ENCODE results near the gene CUTA.
"Not testable (repeated sequence)": the region's sequence is repeated elsewhere in the genome, so short reads cannot be mapped to it uniquely, and the experiment has no call there.

CUTA gene

GRCh38 chr6:33372526-33373123 lies 45.3 kb downstream of the CUTA start:
- no peak overlapping the region for H3K27ac ChIP-seq (ENCODE audit: low read length)

GRCh38 chr6:33371901-33372300 lies 46.0 kb downstream of the CUTA start:
- H3K9me3 ChIP-seq (ENCODE audit: control insufficient read depth in 1 of 2, low read length in 2 of 2); H3K36me3 ChIP-seq (ENCODE audit: control insufficient read depth in 1 of 2, insufficient read depth in 2 of 2, low read length in 2 of 2); H3K4me3 ChIP-seq (ENCODE audit: low read depth in 1 of 2, low read length in 2 of 2); H3K27me3 ChIP-seq (ENCODE audit: low read depth, low read length); H3K27ac ChIP-seq (ENCODE audit: low read length): not testable (repeated sequence)
- peaks cover 0 to 20% of the 10 kb centered on the region in 2 donors for H3K4me1 ChIP-seq (ENCODE audit: control insufficient read depth in 1 of 2, insufficient read depth in 2 of 2, low read length in 2 of 2)

More at GRCh38 chr6:33372526-33373123, 45.3 kb downstream of the CUTA start:
- peaks cover 0 to 20% of the 10 kb centered on the region in 2 donors for H3K4me1 ChIP-seq (ENCODE audit: control insufficient read depth in 1 of 2, insufficient read depth in 2 of 2, low read length in 2 of 2)
- H3K27me3 ChIP-seq (ENCODE audit: low read depth, low read length), result no peaks in the 10 kb centered on the region
- H3K36me3 ChIP-seq (ENCODE audit: control insufficient read depth in 1 of 2, insufficient read depth in 2 of 2, low read length in 2 of 2), result no peaks in the 10 kb centered on the region
- H3K4me3 ChIP-seq (ENCODE audit: low read depth in 1 of 2, low read length in 2 of 2), result no peak overlapping the region
- H3K9me3 ChIP-seq (ENCODE audit: control insufficient read depth in 1 of 2, low read length in 2 of 2), result no peaks in the 10 kb centered on the region

- not testable (repeated sequence) for H3K27me3 ChIP-seq (ENCODE audit: low read depth, low read length); H3K4me3 ChIP-seq (ENCODE audit: low read depth in 1 of 2, low read length in 2 of 2); H3K27ac ChIP-seq (ENCODE audit: low read length); H3K36me3 ChIP-seq (ENCODE audit: control insufficient read depth in 1 of 2, insufficient read depth in 2 of 2, low read length in 2 of 2); H3K9me3 ChIP-seq (ENCODE audit: control insufficient read depth in 1 of 2, low read length in 2 of 2); H3K4me1 ChIP-seq (ENCODE audit: control insufficient read depth in 1 of 2, insufficient read depth in 2 of 2, low read length in 2 of 2)
Measured at GRCh38 chr6:33367715-33368025, 50.2 kb downstream of the CUTA start.

- Histone ChIP-seq H3K27ac (ENCODE audit: low read length) (no peak overlapping the region), H3K36me3 (ENCODE audit: control insufficient read depth in 1 of 2, insufficient read depth in 2 of 2, low read length in 2 of 2) (no peaks in the 10 kb centered on the region), H3K4me3 (ENCODE audit: low read depth in 1 of 2, low read length in 2 of 2) (no peak overlapping the region), H3K4me1 (ENCODE audit: control insufficient read depth in 1 of 2, insufficient read depth in 2 of 2, low read length in 2 of 2) (no peaks in the 10 kb centered on the region), H3K27me3 (ENCODE audit: low read depth, low read length) (no peaks in the 10 kb centered on the region), H3K9me3 (ENCODE audit: control insufficient read depth in 1 of 2, low read length in 2 of 2) (no peaks in the 10 kb centered on the region)
Measured at GRCh38 chr6:33367009-33367714, 50.7 kb downstream of the CUTA start.

Data from muscle layer of duodenum (tissue), 2 donors.